ENCODE data around the gene G6PC1. TPM values are rescaled to one million over a fixed set of nuclear protein-coding genes. Genes with fewer than 3 reads are reported as not detected.
A peak's percentile ranks its signal among the peaks of the same experiment; 100 is the strongest.
"Not testable (repeated sequence)": the region's sequence is repeated elsewhere in the genome, so short reads cannot be mapped to it uniquely, and the experiment has no call there.

G6PC1 gene
- total RNA-seq, 1 experiment from 2014 or later = not detected

- DNase-seq (ENCODE audit: low spot score) = no peak
These were observed 1.1 kb downstream of the G6PC1 start for GRCh38 chr17:42901535-42902229.

GRCh38 chr17:42904110-42904469 lies 3.5 kb downstream of the G6PC1 start:
- no peak for DNase-seq (ENCODE audit: low spot score)

GRCh38 chr17:42906772-42907446 lies 6.3 kb downstream of the G6PC1 start:
- DNase-seq (ENCODE audit: low spot score) = no peak

GRCh38 chr17:42908872-42909700 lies 8.5 kb downstream of the G6PC1 start:
- peak; percentile 32 for DNase-seq (ENCODE audit: low spot score)

- no peak for DNase-seq (ENCODE audit: low spot score)
These were observed 12.9 kb downstream of the G6PC1 start for GRCh38 chr17:42913522-42913921.

- no peak for DNase-seq (ENCODE audit: low spot score)
These were observed 13.5 kb downstream of the G6PC1 start for GRCh38 chr17:42913981-42914617.

- not testable (repeated sequence) for DNase-seq (ENCODE audit: low spot score)
These were observed 14.7 kb downstream of the G6PC1 start for GRCh38 chr17:42915288-42915687.

- DNase-seq (ENCODE audit: low spot score) = not testable (repeated sequence)
These were observed 16.0 kb downstream of the G6PC1 start for GRCh38 chr17:42916388-42917235.

GRCh38 chr17:42917236-42917603 lies 16.6 kb downstream of the G6PC1 start:
- DNase-seq (ENCODE audit: low spot score) = peak; percentile 19

- no peak for DNase-seq (ENCODE audit: low spot score)
These were observed 18.4 kb downstream of the G6PC1 start for GRCh38 chr17:42918902-42919521.

GRCh38 chr17:42919522-42920077 lies 19.0 kb downstream of the G6PC1 start:
- DNase-seq (ENCODE audit: low spot score) = not testable (repeated sequence)

- DNase-seq (ENCODE audit: low spot score) = no peak
These were observed 19.7 kb downstream of the G6PC1 start for GRCh38 chr17:42920106-42920900.

GRCh38 chr17:42920922-42921321 lies 20.3 kb downstream of the G6PC1 start:
- no peak for DNase-seq (ENCODE audit: low spot score)

GRCh38 chr17:42922294-42922693 lies 21.7 kb downstream of the G6PC1 start:
- no peak for DNase-seq (ENCODE audit: low spot score)

- DNase-seq (ENCODE audit: low spot score) = not testable (repeated sequence)
These were observed 22.9 kb downstream of the G6PC1 start for GRCh38 chr17:42923472-42923871.

- no peak for DNase-seq (ENCODE audit: low spot score)
These were observed 24.3 kb downstream of the G6PC1 start for GRCh38 chr17:42924891-42925290.

GRCh38 chr17:42928714-42929496 lies 28.3 kb downstream of the G6PC1 start:
- DNase-seq (ENCODE audit: low spot score) = peak; percentile 84

GRCh38 chr17:42929497-42929844 lies 28.9 kb downstream of the G6PC1 start:
- no peak for DNase-seq (ENCODE audit: low spot score)
